HG02678 (cell line): ENCODE results near the gene ZNF256.
A peak's percentile ranks its signal among the peaks of the same experiment; 100 is the strongest.

Experiments
- ATAC-seq: cut with Tn5 transposase; IDR thresholded peaks from one replicate; pipeline ENCODE4 v1.9.1; 2021; ENCODE audit warnings: mild to moderate bottlenecking, moderate library complexity; ENCODE audit not compliant: unreplicated experiment

Gene ZNF256

DNA sequence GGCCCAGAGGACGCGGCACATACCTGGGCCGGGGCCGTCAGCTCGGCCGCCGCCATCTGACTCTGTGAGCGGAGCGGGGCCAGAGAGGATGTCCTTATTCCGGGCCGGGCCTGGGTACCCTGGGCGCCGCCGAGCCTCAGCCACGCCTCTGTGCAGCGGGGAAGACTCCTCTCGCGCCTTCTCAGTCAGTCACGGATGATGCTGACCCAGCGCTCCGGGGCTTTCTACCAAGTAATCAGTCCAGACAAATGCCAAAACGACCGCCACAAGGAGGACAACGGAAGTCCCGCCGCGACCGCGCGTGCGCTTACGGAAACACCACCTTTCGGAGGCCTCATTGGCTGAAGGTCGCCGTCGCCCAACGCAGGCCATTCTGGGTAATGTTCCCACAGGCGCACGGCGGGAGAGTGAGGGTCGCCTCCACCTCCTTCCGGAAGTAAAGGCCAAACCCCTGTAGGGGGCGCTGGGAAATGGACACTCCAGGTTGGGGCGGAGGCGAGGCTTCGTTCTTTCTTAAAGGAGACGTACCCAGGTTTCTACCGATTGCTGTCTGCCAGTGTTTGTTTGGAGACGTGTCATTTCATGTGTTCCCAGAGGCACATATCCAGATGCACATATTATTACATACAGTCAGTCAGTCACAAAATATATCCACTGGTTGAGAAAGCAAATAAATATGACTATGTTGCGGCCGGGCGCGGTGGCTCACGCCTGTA is at the start of gene ZNF256:
ZNF256 (minus strand) TSS at position 288 of the 716 bp plus-strand sequence; CDS start at position 56, 232 bp downstream.
- peak; percentile 93 for ATAC-seq

- ATAC-seq: no peak
Observed at GRCh38 chr19:57992841-57993240, 45.3 kb upstream of the ZNF256 start.

GRCh38 chr19:57978586-57979289 is 31.2 kb upstream of the ZNF256 start:
- no peak for ATAC-seq

DNA sequence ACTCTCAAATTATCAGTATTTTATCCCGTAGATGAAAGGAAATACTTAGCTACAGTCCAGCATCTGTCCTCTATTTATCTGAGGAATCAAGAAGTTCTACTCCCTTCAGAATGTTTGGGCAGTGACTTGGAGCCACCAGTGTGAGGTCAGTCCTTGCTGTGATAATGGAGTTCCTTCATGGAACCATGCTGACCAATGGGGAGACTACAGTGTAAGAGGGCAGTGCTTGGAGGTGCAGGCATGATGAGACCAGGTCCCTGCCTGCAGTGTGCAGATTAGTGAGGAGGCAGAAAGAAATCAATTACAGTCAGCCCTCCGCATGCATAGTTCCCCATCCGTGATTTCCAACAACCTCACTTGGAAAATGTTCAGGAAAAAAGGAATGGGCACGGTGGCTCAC is 26.9 kb upstream of the ZNF256 start, which contains the start of gene C19orf18:
C19orf18 (minus strand) TSS at position 101 of the 400 bp plus-strand sequence. CDS start 102 bp downstream, outside the sequence.
- no peak for ATAC-seq

- ATAC-seq: no peak
Observed at GRCh38 chr19:57964761-57965160, 17.3 kb upstream of the ZNF256 start.

DNA sequence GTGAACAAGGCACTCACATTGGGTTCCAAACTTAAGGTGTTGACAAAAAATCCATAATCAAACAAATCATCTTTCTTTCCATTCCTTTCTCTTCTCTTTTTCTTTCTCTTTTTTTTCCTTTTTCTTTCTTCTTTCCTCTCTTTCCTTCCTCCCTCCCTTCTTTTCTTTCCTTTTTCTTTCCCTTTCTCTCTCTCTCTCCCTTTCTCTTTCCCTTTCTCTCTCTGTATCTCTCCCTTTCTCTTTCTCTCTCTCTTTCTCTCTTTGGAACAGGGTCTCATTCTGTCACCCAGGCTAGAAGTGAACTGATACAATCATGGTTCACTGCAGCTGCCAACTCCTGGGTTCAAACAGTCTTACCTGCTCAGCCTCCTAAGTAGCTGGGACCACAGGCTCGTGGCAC is 14.3 kb upstream of the ZNF256 start:
- ATAC-seq: no peak

- ATAC-seq: no peak
Observed at GRCh38 chr19:57954996-57955395, 7.5 kb upstream of the ZNF256 start.

DNA sequence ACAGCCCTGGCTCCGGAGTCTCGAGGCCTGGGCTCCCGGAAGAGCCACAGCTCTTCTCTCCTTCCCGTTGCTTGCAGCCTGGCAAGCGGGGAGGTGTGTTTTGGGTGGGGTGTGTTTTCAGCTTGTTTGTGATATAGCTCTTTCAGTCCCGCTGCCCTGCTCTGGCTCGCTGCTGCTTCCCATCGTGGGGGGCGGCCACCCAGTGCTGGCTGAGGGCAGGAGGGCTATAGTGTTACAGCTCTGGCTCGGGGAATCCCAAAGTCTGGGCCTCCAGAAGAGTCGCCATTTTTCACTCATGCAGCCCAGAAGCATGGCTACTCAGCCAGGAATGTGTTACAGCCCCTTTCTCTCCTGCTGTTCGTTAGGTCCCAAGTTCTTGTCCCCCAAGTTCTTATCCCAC is 2.2 kb upstream of the ZNF256 start:
- no peak for ATAC-seq

DNA sequence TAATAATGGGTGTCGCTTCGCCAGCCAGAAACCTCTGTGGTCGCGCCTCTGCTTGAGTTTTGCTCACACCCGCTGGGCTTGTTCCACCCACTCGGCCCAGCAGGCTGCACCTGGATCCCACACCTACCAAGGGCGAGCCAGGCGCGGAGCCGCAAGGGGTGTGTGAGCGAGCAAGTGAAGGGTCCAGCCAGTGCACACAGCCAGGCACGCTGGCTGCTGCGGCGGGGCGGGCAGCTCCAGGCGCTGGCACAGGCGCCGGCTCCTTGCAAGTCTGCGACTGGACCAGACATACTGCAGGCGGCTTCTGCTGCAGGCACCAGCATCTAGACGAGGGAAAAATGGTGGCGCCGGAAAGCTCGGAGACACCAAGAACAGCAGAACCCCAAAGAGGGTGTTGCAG is 1.8 kb upstream of the ZNF256 start:
- ATAC-seq: no peak

- ATAC-seq: no peak
Observed at GRCh38 chr19:57947088-57947418, 453 bp downstream of the ZNF256 start.

DNA sequence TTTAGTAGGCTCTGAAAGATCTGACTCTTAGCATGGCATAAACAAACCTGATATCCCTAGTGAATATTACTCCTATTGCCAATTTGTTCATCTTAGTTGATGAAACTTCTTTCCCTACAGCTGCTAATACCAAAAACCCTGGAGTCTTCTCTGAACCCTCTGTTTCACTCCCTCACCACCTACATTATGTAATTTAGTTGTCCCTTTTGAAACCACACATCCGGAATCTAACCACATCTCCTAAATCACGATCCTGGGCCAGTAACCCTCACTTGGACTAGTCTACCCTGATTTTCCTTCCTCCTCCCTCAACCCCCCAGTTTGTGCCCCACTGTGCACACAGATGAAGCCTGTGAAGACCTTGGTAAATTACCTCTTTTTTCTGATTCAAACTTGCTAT is 1.2 kb downstream of the ZNF256 start:
- no peak for ATAC-seq

GRCh38 chr19:57941593-57941992 is 5.9 kb downstream of the ZNF256 start:
- no peak for ATAC-seq

- no peak for ATAC-seq
Observed at GRCh38 chr19:57935731-57936130, 11.8 kb downstream of the ZNF256 start.

DNA sequence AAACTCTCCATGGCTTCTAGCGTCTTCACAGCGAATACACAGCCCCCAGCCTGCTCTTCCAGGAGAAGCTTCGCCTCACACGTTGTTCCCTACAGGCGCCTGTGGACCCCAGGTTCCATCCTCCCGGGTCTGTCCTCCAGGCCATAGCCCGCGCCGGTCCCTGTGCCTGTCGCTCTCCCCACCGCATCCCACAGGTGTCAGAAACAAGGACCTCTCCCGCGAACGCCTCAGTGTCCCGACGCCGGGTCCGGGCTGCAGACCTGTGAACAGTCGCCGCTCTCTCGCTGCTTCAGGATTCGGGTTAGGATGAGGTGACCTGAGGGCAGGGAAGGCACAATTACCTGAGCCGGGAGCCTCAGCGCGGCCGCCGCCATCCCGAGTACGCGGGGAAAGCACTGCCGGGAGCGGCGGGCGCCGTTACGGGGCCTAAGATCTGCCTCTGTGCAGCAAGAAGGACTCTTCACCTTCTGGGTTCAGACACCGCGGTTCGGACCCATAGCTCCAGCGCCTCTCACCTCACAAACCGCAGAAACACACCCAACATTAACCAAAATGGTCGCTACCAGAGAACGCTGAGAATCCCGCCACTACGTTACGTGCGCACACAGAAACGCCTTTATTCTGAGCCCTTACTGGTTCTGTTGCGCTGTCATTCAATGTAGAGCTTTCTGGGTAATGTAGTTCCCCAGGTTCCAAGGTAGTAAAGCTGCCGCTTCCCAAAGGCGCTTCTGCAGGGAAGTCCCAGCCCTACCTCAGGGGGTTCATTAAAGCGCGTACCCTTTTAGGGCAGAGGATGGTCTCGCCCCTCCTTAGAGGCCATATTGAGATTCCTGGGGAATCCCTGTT is 12.5 kb downstream of the ZNF256 start, which contains the start of gene ZNF418:
ZNF418 (minus strand) TSS at position 583 of the 846 bp plus-strand sequence. CDS start 1,580 bp downstream, outside the sequence.
- ATAC-seq: peak; percentile 81

DNA sequence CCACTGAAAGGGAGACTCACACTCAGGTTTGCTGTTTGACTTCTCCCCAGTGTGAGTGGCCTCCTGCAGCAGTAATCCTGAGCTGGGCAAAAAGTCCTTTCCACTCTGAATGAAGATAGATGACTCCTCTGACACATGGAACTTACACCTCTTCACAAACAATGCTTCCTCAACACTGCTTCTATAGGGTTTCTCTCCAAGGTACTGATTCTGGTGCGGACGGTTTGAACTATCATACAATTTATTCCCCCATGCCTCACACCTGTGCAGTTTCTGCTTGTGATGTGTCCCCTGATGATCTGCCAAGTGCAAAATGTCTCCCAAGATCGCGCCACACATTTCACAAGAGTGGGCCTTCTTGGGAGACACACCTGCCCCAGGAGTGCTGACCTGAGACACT is 19.9 kb downstream of the ZNF256 start:
- ATAC-seq: no peak

GRCh38 chr19:57916168-57916995 is 31.1 kb downstream of the ZNF256 start, which contains the start of gene ZNF417:
Gene ZNF417, minus strand, starts transcription at chr19:57916592. Its CDS starts 181 bp downstream, at chr19:57916411.
- peak; percentile 99 for ATAC-seq

DNA sequence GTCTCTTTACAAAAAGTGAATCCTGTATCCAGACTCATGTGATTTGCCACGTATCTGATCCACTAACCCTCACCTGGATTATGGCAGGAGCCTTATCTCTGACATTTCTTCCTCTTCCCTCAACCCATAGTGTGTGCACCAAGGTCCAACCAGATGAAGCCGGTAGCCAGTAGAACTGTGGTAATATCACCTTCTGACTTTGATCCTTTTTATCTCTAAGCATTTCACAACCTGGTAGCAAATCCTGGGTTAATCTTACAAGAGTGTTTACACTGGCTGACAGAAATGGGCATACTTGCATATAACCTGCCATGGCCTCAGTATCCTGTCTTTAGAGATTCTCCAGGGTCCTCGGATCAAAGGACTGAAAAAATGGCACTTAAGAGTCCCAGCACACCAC is 33.0 kb downstream of the ZNF256 start:
- ATAC-seq: no peak

- ATAC-seq: no peak
Observed at GRCh38 chr19:57907394-57907793, 40.1 kb downstream of the ZNF256 start.

GRCh38 chr19:57905258-57905657 is 42.2 kb downstream of the ZNF256 start:
- ATAC-seq: no peak

GRCh38 chr19:57903618-57904184 is 43.8 kb downstream of the ZNF256 start:
- no peak for ATAC-seq
